ENCODE measurements around the gene ANKS1B.

- no peak for TF ChIP-seq REST (IDR thresholded peaks at IDR 0.05; ENCODE audit: low read depth)
- no peak for TF ChIP-seq EP300 (IDR thresholded peaks at IDR 0.05; ENCODE audit: borderline replicate concordance)
- TF ChIP-seq ZBTB7A (IDR thresholded peaks at IDR 0.05; ENCODE audit: low read depth): no peak
- no peak for TF ChIP-seq MAX (IDR thresholded peaks at IDR 0.05)
Observed at GRCh38 chr12:98955284-98955683, 1029.5 kb downstream of the ANKS1B start.
